Esophagus squamous epithelium (tissue), 4 donors: ENCODE results near the gene ALG8.

Experiments
- CTCF ChIP-seq, 6 experiments: fragments of 450-650 bp in 4 of 6; fragments of 200-600 bp in 2 of 6; sonication (generic) in 2 of 6; IDR thresholded peaks; one replicate each; pipeline ENCODE4 v1.5.1; 2016 to 2019; ENCODE audit warnings: antibody characterized with exemption in 6 of 6, mild to moderate bottlenecking in 4 of 6, moderate library complexity in 4 of 6
- POLR2A ChIP-seq, 4 donors: fragments of 450-650 bp; IDR thresholded peaks; one replicate each; pipeline ENCODE4 v1.6.1; 2017; ENCODE audit warnings: antibody characterized with exemption in 4 of 4, mild to moderate bottlenecking in 4 of 4, moderate library complexity in 3 of 4

GRCh38 chr11:78099666-78100065 lies 39.8 kb downstream of the ALG8 start:
- TF ChIP-seq CTCF (IDR thresholded peaks at IDR 0.05), result no peak
- TF ChIP-seq POLR2A (IDR thresholded peaks at IDR 0.05), result no peak
